ENCODE results near the gene MTA3.

MTA3 gene

GRCh38 chr2:42693688-42694479, 125.5 kb downstream of the MTA3 start:
- no peaks in the 10 kb centered on the region; the same call in 1 of the 2 replicates for H3F3A ChIP-seq (ENCODE audit: control insufficient read depth, insufficient read depth)
- TF ChIP-seq CTCF (IDR thresholded peaks at IDR 0.05; ENCODE audit: low read depth, low read length, poor library complexity, severe bottlenecking): no peak
- H3K79me2 ChIP-seq (ENCODE audit: control insufficient read depth, low read length): no peaks in the 10 kb centered on the region
- H4K20me1 ChIP-seq (ENCODE audit: control insufficient read depth, insufficient read depth, low read depth, low read length): no peaks in the 10 kb centered on the region
- H3K4me3 ChIP-seq (ENCODE audit: low read length): no peak overlapping the region
- no peak overlapping the region for H3K4me2 ChIP-seq (ENCODE audit: low read length)
- peaks cover 13% of the 10 kb centered on the region for H3K36me3 ChIP-seq (ENCODE audit: control insufficient read depth, low read length)
- H3K27ac ChIP-seq (ENCODE audit: low read depth, low read length): no peak overlapping the region
- no peaks in the 10 kb centered on the region for H3K9me3 ChIP-seq (ENCODE audit: control insufficient read depth, insufficient read depth, low read length)
- no peaks in the 10 kb centered on the region for H3K9me2 ChIP-seq (replicated peaks; ENCODE audit: control insufficient read depth, low read length)
- H3K27me3 ChIP-seq (ENCODE audit: control insufficient read depth, low read length): no peaks in the 10 kb centered on the region
- no peaks in the 10 kb centered on the region for H3K4me1 ChIP-seq (ENCODE audit: control insufficient read depth, low read length)

- no peaks in the 10 kb centered on the region for H3K9me3 ChIP-seq (ENCODE audit: control insufficient read depth, insufficient read depth, low read length)
- TF ChIP-seq EZH2phosphoT487 (IDR thresholded peaks at IDR 0.05; ENCODE audit: borderline replicate concordance, low read length) (no peak), CTCF (IDR thresholded peaks at IDR 0.05; ENCODE audit: low read depth, low read length, poor library complexity, severe bottlenecking) (no peak)
- H3K4me3 ChIP-seq (ENCODE audit: low read length): no peak overlapping the region
- H3F3A ChIP-seq (ENCODE audit: control insufficient read depth, insufficient read depth): no peaks in the 10 kb centered on the region; the same call in 1 of the 2 replicates
- H3K27me3 ChIP-seq (ENCODE audit: control insufficient read depth, low read length): no peaks in the 10 kb centered on the region
- no peak overlapping the region for H3K27ac ChIP-seq (ENCODE audit: low read depth, low read length)
- peaks cover 6% of the 10 kb centered on the region for H3K36me3 ChIP-seq (ENCODE audit: control insufficient read depth, low read length)
- H3K4me2 ChIP-seq (ENCODE audit: low read length): no peak overlapping the region
- H4K20me1 ChIP-seq (ENCODE audit: control insufficient read depth, insufficient read depth, low read depth, low read length): no peaks in the 10 kb centered on the region
- H3K4me1 ChIP-seq (ENCODE audit: control insufficient read depth, low read length): no peaks in the 10 kb centered on the region
- no peaks in the 10 kb centered on the region for H3K9me2 ChIP-seq (replicated peaks; ENCODE audit: control insufficient read depth, low read length)
- no peaks in the 10 kb centered on the region for H3K79me2 ChIP-seq (ENCODE audit: control insufficient read depth, low read length)
Observed at GRCh38 chr2:42696987-42697386, 128.6 kb downstream of the MTA3 start.

GRCh38 chr2:42698940-42699339, 130.5 kb downstream of the MTA3 start:
- Histone ChIP-seq H3K4me1 (ENCODE audit: control insufficient read depth, low read length) (no peaks in the 10 kb centered on the region), H3K9me2 (replicated peaks; ENCODE audit: control insufficient read depth, low read length) (no peaks in the 10 kb centered on the region), H3K4me3 (ENCODE audit: low read length) (no peak overlapping the region), H3K4me2 (ENCODE audit: low read length) (no peak overlapping the region), H3F3A (ENCODE audit: control insufficient read depth, insufficient read depth) (no peaks in the 10 kb centered on the region; the same call in 1 of the 2 replicates), H4K20me1 (ENCODE audit: control insufficient read depth, insufficient read depth, low read depth, low read length) (no peaks in the 10 kb centered on the region), H3K36me3 (ENCODE audit: control insufficient read depth, low read length) (peaks cover 6% of the 10 kb centered on the region), H3K9me3 (ENCODE audit: control insufficient read depth, insufficient read depth, low read length) (no peaks in the 10 kb centered on the region), H3K27me3 (ENCODE audit: control insufficient read depth, low read length) (no peaks in the 10 kb centered on the region), H3K27ac (ENCODE audit: low read depth, low read length) (no peak overlapping the region), H3K79me2 (ENCODE audit: control insufficient read depth, low read length) (no peaks in the 10 kb centered on the region)
- TF ChIP-seq CTCF (IDR thresholded peaks at IDR 0.05; ENCODE audit: low read depth, low read length, poor library complexity, severe bottlenecking) (no peak), EZH2phosphoT487 (IDR thresholded peaks at IDR 0.05; ENCODE audit: borderline replicate concordance, low read length) (no peak)

All from DOHH2 (cell line).